COLO829 (cell line): Measurements from ENCODE around the gene C20orf96.

Experiments
- DNase-seq: peaks from one replicate; pipeline ENCODE4 v3.0.0; 2012; ENCODE audit warnings: low spot score

The C20orf96 gene

DNA sequence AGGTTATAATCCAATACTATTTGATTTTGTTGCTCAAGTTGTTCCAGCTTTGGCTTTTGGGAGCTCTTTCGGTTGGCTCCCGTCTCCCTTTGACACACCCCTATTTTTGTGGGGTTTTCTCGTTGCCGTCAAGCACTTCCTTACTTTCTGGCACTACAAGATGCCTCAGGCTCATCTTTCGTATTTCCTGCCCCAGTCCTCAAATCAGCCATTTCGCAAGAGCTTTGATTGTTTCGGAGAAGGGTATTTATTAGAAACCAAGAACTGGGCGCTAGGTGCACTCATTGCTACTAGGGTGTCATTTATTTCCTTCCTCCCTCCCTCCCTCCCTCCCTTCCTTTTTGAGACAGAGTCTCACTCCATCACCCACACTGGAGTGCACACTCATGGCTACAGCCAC, 21.5 kb upstream of the C20orf96 start:
- DNase-seq: no peak

DNA sequence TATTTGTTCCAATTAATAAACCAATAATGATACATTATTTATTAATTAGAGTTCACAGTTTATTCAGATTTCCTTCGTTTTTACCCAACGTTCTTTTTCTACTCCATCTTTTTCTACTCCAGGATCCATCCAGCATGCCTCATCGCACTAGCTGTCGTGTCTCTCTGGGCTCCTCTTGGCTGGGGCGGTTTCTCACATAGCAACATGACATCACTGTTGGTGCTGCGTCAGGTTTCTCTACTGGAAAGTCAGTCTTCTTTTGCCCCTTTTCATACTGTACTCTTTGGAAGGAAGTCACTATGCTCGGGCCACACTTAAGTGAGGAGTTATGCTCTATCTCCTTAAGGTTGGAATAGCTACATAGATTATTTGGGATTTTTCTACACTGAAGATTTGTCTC, 21.1 kb upstream of the C20orf96 start:
- no peak for DNase-seq

DNA sequence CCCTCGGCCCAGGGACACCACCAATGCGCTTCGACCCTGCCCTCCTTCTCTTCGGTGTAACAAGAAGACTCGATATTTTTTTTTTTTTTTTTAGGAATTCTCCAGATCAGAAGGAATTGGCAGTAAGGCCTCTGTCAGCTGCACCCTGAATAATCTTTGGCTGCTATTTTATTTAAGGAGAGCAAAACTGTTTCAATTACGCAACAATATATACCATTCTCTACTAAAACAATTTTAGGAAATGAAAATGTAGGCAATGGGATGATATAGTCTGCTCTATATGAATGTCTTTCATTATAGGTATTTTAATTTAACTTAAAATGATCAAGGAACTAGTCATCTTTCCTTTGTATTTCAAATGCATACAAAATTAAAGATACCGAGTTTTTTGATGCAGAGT, 20.1 kb upstream of the C20orf96 start:
- no peak for DNase-seq

DNA sequence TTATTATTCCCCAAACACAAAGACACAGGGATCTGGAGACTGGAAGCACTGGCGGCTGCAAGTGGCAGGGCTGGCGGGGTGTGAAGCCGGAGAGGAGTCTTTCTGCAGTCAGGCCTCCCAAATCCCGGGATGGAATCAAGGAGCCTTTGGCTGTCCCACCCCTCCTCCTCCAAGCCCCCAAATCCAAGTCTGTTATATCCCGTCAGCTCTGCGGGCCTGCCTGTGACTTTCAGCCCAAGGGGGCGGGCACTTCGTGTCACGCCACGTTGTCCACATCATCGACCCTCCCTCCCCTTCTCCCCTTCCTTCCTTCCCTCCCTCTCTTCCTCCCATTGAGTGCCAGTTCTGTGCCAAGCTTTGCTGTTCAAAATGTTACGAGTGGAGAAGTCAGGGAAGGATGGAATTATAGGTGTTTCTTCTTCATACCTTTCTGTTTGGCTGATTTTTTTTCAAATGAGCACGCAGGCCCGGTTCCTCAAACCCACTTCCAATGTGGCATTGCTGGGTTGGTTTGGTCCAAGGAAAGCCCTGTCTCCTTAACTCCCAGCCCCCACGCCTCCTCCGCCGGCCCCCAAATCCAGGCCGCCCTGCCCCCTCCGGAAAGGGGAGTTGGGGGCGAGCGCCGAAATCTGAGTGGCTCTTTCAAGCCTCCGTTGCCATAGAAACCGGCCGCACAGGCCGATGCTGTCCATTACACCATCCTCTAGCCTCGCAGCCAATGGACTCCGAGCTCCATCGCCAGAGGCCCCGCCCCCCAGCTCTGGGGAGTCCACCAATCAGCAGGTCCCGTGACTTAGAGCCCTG, 19.5 kb upstream of the C20orf96 start:
- peak; percentile 97 for DNase-seq

DNA sequence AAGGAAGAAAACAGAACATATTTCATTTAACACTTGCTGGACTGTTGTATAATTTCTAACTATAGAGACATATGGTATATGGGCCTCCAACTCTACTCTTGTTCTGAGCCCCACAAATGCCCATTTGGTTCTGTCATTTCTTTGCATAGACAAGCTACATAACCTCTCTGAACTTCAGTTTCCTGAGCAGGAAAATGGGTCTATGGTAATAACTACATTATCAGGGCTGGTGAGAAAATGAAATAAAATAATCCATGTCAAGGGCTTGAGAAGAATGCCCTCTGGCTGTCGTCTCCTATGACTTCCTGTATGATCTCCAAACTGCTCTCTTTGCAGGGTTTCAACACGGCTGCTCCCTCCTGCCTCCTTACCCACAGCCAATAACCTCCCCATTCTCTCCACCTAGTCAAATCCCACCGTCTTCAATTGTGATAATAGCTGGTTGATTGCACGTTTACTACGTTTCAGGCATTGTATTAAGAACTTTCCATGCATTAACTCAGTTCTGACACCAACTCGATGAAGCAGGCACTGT, 18.8 kb upstream of the C20orf96 start:
- DNase-seq: no peak

DNA sequence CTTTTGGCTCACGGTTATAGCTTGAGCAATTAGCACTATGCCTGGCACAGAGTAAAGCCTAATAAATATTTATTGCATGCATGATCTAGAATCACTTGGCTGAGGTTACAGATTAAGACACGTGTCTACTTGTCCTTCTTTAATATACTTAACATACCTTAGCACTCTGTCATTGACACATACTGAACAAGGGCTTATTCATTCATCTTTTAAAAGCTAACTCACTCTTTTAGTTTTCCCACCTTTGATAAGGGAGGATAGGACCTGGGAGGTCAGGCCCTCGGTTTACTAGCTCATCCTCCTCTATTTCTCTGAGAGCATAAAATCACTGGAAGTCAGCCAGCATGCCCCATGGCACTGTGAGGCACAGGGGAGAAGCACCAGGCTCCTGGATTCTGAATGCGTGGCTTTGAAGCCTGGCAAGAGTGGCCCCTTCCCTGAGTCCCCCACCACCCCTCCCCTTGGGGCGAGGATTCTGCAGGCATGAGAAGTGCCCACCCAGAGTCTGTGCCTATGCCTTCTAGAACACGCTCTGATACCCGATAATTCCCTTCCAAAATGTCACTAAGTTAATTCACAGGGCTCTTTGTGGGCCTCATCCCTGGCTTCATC, 18.0 kb upstream of the C20orf96 start:
- DNase-seq: peak; percentile 62

DNA sequence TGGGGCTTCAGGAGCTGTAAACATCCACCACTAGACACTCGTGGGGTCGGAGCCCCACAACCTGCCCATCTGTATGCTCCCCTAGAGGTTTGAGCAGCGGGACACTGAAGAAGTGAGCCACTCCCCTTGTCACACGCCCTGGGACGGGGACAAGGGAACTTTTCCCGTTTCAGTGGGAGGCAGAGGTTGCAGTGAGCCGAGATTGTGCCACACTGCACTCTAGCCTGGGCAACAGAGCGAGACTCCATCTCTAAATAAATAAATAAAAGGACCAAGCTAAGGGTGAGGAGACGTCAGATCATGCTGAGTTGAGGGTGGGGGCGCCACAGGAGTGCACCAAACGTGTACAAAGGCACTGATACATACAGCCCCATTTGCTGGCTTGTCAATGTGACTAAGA, 15.2 kb upstream of the C20orf96 start:
- no peak for DNase-seq

DNA sequence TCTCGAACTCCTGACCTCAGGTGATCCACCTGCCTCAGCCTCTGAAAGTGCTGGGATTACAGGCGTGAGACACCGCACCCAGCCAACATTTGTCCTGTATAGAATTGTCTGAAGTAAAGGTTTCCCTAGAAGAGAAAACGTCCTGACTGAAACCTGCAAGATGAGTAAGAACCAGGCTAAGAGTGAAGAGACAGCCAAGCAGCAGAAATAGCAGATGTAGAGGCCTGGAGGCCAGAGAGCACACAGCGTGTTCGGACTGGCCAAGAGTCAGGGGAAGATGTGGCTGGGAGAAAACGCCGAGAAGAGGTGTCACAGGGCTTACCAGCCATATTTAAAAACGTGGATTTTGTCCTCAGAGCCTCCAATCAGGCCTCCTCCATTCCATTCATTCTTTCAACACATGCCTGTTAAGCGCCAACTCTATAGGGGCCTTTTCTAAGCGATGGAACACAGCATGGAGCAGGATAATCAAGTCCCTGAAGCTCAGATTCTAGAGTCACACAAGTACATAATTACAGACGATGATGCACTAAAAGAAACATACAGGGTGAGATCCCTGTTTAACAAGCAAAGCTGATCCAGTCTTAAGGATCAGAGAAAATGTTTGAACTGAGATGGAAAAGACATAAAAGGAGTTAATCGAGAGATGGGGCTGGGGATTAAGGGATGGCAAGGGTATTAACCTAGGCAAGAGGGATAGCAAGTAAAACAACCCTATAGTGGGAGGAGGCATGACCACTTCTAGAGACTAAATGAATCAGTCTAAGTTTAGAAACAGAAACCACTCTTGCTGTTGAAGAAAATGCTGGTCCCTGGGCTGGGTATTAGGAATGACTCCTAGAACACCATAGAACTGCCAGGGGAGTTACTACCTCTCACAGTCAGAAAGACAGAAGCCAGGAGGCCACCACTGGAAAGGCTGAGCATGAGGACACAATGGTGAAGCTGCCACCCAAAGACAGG, 11.6 kb upstream of the C20orf96 start:
- no peak for DNase-seq

DNA sequence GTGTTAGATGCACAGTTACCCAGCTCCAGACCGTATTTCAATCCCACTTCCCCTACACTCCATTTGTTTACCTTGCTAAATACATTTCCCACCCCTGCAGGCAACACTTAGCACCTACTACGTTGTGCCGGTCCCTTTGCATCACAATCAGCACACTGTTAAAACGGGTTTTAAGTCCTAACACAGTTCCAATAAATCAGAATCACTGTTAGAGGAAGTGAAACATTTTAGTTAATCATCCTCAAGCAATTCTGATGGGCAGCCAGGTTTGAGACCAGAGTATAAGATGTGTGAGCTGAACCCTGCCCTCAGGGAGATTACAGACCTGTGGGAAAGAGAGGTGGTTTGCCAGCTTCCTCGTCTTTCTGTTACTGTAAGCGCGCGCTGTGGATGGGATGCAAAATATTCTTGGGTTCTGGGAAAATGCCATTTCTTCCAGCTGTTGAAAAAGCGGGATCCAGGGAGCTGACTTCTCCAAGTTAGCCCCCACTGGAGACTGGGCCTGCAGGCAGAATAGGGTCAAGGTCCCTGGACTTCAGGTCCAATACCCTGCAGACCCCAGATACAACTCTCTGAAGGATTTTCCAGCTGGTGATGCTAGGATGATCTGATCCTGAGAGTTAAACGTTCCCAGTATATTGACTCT, 9.9 kb upstream of the C20orf96 start:
- DNase-seq: no peak

DNA sequence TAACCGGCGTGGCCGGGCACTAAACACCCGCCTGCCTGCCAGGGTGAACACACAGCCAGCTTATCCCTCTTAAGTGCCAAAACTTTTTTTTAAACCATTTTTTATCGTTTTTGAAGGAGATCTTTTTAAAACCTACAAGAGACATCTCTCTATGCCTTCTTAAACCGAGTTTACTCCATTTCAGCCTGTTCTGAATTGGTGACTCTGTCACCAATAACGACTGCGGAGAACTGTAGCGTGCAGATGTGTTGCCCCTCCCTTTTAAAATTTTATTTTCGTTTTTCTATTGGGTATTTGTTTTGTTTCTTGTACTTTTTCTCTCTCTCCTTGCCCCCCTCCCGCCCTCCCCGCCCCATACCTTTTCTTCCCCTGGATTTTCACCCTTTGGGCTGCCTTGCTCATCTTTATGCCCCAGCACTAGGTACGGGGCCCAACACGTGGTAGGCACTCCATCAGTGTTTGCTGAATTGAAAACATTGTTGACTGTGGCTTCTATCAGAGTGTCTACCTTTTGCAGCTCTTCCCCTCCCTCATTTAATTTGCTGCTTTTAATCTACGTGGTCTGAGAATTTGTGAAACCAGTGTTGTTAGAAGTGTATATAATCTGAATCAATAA, 8.3 kb upstream of the C20orf96 start:
- no peak for DNase-seq

DNA sequence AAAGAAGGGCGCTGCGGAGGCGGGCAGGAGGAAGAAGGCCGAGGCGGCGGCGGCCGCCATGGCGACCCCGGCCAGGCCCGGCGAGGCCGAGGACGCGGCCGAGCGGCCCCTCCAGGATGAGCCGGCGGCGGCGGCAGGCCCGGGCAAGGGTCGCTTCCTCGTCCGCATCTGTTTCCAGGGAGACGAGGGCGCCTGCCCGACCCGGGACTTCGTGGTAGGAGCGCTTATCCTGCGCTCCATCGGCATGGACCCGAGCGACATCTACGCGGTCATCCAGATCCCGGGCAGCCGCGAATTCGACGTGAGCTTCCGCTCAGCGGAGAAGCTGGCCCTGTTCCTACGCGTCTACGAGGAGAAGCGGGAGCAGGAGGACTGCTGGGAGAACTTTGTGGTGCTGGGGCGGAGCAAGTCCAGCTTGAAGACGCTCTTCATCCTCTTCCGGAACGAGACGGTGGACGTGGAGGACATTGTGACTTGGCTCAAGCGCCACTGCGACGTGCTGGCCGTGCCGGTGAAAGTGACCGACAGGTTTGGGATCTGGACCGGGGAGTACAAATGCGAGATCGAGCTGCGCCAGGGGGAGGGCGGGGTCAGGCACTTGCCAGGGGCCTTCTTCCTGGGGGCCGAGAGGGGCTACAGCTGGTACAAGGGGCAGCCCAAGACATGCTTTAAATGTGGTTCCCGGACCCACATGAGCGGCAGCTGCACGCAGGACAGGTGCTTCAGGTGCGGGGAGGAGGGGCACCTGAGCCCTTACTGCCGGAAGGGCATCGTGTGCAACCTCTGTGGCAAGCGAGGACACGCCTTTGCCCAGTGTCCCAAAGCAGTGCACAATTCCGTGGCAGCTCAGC, 7.6 kb upstream of the C20orf96 start:
- peak; percentile 67 for DNase-seq

DNA sequence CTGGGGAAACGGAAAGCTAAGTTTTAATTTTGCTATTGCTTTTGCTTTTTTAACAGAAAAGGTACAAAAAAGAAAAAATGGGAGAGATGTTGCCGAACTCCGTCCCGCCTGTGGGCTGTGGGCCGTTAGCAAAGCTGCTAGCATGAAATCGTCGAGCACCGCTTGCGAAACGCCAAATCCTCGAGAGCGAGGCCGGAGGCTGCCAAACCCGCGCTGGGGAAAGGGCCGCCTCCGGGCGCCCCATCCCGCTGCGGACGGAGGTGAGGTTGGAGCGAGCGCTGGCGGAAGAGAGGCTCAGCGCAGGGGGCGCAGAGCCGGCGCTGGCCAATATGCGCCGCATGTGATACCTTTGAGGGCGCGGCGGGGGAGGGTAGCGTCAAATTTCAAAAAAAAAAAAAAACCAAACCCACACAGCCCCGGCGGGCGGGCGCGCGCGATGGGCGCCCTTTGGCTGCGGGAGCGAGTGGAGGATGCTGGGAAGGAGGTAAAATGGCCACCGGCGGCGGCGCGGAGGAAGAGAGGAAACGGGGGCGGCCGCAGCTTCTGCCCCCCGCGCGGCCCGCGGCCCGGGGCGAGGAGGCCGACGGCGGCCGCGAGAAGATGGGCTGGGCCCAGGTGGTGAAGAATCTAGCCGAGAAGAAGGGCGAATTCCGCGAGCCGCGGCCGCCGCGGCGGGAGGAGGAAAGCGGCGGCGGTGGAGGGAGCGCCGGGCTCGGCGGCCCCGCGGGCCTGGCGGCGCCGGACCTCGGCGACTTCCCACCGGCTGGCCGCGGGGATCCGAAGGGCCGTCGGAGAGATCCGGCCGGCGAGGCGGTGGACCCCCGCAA, 6.8 kb upstream of the C20orf96 start, which contains the start of gene ZCCHC3:
TSS of gene ZCCHC3 (plus strand) at position 473 of the 827 bp plus-strand sequence. CDS start at position 490, 17 bp downstream.
- peak; percentile 87 for DNase-seq

DNA sequence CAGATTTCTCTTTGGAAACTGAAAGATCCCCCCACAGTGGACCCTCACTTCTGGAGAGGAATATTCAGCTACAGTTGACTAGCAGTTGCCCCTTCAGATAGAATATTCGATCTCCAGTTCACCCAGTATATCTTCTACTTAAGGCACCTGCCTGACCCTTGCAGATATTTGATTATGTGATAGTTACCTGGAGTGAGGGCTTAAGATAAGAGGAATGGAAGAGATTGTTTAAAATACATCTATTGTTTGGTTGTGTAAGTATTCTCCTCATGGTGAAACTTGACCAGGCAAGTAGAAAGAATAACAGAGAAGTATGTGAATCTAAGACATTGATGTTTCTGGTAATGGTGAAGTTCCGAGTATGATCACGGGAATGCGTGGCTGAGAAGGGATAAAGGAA, 5.3 kb upstream of the C20orf96 start:
- no peak for DNase-seq

DNA sequence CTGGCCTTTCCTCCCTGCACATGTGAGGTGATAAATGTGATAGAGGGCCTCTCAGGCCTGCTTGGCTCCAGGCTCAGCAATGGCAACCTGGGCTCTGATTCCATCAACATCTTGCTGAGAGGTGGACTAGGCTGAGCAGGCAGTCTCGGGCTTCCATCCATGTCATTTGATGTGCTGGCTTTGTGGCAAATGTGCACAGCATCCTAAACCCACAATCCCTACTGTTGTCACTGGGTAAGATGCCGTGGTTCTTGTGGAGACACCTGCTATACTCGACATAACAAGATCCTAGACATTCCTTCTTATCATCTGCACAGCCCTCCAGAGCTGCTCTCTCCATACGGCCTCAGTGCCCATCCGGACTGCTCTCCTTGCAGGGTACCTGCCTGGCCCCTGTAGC, 4.1 kb upstream of the C20orf96 start:
- no peak for DNase-seq

DNA sequence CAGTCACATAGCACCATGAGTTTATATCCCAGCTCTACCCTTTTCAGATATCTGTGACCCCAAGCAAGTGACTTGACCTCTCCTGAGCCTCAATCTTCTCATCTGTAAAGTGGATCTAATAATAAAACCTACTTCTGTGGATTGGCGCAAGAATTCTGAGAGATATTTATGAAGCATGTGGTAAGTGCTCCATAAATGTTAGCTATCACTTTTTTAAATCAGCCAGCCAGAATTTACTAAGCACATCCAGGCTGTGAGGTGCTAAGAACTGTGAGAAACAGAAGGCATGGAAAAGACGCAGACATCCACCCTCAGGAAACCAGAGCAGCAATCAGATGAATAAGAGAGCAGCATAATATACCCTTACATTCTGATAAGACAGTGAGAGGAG, 862 bp downstream of the C20orf96 start:
- no peak for DNase-seq

DNA sequence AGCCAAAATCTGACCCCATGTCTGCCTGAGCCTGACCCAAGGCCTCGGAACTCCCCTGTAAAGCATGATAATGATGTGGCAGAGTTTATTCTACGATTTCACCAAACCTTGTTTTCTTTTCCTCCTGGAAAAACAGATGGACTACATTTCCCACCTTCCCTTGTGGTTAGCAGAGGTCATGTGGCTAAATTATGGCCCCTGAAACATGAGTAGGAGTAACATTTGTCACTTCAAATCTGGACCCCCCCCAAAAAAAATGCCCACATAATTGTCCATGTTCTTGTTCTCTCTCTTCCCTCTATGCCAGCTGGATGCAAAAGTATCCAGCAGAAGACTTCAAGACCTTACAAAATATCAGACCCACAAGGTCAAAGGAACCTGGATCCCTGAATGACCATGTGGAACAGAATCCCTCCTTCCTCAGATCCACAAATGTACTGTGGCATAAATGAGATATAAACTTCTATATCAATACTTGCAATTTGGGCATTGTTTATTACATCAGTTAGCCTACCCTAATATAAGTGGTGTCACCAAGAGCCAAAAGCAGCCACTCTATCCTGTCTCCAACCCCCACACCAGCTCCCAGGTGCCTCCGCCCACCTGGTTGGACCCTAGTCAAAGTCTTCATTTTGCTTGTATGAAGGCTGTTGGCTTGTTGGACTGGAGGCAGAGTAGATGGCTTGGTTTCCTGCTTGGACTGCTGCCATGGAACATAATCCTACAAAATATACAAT, 1.4 kb downstream of the C20orf96 start:
- no peak for DNase-seq

DNA sequence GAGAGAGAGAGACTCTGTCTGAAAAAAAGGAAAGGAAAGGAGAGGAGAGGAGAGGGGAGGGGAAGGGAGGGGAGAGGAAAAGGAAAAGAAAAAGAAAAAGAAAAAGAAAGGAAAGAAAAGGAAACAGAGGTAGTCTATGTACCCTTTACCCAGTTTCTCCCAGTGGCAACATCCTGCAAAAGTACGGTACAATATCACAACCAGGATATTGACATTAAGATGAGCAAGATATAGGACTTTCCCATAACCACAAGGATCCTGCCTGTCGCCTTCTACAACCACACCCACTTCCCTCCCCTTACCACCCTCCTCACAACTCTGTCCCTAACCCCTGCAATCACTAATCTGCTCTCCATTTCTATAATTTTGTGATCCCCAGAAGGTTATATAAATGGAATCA, 4.0 kb downstream of the C20orf96 start:
- no peak for DNase-seq

DNA sequence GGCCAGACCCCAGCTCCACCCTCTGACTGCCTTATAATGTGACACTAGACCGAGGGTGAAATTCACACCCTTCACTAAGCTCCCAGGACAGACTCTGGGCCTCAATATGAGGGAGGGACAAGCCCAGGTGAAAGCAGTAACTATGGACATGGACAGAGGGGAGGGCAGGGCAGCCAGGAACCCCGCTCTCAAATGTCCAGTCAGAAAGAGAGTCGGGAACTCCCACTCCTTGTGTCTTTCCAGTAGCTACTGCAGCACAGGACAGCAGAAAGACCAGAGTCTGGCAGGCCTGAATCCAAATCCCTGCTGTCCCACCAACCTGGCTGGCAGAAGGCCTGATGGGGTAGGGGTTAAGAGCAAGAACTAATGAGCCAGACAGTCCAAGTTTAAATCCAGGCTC, 6.4 kb downstream of the C20orf96 start:
- DNase-seq: no peak
